EL (cell line): ENCODE data around the gene RPS19.

ENCODE experiments used
- DNase-seq: peaks from one replicate; pipeline ENCODE4 v3.0.0-alpha.2; 2016

RPS19 gene

GRCh38 chr19:41859618-41860418 lies at the start of gene RPS19:
Gene RPS19 (plus strand): TSS chr19:41860255. CDS start chr19:41860775, 520 bp downstream.
- peak; percentile 99 for DNase-seq

DNA sequence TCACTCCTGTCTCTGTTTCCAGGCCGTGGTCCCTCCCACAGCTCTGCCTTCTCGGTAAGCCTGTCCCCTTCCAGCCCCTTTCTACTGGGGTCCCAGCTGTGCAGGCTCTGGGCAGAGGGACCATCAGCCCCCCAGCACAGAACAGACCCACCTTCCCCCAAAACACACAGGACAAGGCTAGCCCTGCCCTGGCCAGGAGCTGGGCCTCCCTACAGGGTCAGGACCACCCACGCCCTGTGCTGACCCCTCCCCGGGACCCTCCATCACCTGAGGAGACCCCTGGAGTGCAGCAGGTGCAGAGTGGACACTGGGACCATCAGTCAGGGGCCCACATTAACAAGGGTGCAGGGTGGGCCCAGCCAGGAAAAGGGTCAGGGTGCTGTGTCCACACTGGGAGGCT lies 49.8 kb upstream of the RPS19 start:
- DNase-seq, result no peak

DNA sequence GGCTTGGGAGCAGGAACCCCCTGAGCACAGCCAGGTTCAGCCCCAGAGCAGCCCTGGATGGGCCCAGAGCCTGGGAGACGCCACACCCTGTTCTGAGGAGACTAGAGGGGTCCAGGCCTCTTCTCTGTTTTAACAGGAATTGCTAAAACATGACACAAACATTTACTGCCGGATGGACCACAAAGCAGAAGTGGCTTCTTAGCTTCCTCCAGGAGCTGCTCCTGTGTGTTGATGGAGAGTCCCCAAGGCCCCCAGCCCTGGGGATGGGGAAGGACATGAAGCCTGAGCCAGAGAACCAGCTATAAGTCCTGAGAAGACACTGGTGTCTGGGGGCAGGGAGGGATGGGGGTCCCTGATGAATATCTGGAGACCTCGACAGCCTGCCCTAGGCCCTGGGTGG lies 49.0 kb upstream of the RPS19 start:
- no peak for DNase-seq

GRCh38 chr19:41811981-41812380 lies 48.1 kb upstream of the RPS19 start:
- no peak for DNase-seq

DNA sequence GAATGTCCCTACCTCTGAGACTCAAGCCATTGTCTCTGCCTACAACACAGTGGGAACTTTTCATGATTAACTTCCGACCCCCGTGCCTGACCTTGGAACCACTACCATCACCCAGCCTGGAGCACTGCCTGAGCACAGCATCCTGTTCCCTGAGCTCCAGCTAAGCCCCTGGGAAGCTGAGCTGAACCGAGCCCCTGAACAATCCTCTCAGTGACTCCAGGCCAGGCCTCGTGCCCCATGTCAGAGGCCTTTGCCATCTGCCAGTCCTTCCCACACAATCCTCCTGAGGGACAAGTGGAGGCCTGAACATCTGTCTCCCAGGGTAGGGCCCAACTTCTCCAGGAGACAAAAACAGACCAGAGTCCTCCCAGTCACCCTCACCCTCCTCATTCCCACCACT lies 46.1 kb upstream of the RPS19 start:
- no peak for DNase-seq

- DNase-seq, result no peak
Measured at GRCh38 chr19:41815301-41815700, 44.8 kb upstream of the RPS19 start.

GRCh38 chr19:41816761-41817160 lies 43.3 kb upstream of the RPS19 start:
- DNase-seq, result no peak

DNA sequence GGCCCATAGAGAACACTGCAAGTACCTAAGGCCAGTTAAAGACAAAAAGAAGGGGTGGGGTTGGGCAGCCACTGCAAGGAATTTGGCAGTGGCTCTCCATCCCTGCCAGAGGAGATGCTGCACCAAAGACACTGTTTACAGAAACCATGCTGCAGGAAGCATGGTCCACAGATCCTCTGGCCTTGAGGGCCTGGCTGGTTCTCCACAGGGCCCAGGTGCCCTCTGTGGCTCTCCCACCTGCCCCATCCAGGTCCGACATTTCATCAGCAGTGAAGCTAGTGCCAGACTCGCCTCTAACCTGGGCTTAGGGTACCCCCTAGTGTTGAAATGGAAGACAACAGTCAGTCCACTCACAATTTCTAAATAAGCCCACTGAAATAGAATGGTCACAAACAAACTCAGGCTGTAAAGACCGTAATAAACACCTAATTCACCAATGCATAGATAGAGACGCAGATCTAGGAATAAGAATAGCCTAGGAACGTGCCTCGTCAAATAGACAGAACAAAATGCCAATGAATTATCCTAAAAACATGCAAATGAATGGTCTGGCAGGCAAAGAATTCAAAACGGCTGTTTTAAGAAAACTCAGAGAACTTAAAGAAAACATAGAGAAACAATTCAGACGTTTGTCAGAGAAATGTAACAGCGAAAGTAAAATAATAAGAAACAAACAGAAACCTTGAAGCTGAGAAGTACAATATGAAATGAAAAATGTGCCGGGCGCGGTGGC lies 38.9 kb upstream of the RPS19 start:
- peak; percentile 27 for DNase-seq

- DNase-seq, result no peak
Measured at GRCh38 chr19:41837981-41838708, 21.9 kb upstream of the RPS19 start.

GRCh38 chr19:41839211-41839610 lies 20.8 kb upstream of the RPS19 start:
- DNase-seq, result no peak

DNA sequence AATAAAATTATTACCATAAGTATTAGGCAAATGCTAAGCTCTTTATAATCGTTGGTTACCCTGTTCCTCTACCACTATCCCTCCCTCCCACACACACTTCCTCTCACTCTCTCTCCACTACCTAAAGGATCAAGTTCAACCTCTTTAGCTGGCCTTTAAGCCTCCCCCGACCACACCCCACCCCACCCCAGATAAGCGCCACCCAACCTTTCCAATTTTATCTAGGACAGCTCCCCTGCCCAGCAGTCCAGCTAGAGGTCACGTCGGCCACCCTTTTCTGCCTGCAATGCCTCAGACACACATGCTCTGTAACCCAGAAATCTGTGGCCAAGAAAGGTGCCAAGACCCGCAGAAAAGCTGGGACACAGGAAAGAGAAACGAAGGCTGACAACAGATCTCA lies 16.7 kb upstream of the RPS19 start:
- DNase-seq, result no peak

DNA sequence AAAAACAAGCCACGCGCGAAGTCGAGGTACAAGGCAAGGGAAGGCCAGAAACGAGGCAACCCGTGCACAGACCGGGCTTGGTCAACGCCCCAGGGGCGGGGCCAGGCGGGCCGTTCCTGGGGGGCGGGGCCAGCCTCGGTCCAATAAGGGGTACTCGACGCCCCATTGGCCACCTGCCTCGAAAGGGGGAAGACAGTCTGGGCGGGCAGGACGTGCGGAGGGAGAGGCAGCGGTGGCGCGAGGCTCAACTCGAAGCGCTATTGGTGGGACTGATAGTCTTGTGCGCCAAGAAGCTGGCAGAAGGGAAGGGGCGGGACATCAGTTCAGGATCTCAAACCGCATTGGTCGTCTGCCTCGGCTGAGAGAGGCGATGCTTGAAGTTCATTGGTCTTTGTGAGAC lies 15.5 kb upstream of the RPS19 start, which contains the start of gene LYPD4:
LYPD4 (minus strand) TSS at position 83 of the 400 bp plus-strand sequence. CDS start 5,398 bp downstream, outside the sequence.
- no peak for DNase-seq

DNA sequence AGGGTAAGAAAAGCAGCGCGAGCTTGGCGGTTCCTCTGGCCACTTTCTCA lies 15.2 kb upstream of the RPS19 start, which contains the start of gene DMRTC2:
DMRTC2 (plus strand) TSS at position 42 of the 50 bp plus-strand sequence. CDS start 2,387 bp downstream, outside the sequence.
- DNase-seq, result no peak

DNA sequence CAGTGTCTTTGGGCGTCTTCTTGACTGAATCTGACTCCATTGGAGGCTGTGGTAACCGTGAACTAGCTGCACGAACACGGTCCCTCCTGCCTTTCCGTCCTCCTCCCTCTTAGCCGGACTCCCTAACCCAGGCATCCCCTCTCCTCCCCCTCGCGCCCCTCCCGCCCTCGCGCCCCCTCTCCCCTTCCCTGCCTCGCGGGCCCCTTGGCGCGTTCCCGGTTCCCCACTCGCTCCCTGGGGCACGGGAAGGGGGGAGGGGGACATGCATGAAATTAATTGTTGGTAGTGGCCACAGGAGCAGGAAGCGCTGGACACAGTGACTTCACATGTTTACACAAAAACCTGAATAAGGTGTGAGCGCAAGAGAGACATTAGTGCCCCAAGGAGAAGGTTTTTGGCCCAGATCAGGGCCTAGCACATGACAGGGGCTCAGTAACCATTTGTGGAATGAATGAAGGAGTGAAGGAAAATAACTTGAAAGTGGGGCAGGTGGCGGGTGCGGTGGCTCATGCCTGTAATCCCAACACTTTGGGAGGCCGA lies 14.9 kb upstream of the RPS19 start:
- no peak for DNase-seq

- DNase-seq, result no peak
Measured at GRCh38 chr19:41847351-41848105, 12.5 kb upstream of the RPS19 start.

DNA sequence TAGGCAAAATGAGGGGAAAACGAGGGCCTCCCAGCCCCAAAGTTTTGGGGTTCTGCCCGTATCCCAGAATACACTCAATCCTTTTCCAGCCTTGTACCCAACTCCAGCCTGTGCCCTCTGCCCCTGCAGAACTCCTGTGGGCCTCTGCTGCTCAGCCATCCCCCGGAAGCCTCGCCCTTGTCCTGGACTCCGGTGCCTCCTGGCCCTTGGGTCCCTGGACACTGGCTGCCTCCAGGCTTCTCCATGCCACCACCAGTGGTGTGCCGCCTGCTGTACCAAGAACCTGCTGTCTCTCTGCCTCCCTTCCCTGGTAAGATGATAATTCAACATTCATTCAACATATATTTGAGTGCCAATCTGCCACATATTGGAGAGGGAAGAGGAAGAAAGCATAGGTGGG lies 11.4 kb upstream of the RPS19 start:
- DNase-seq, result no peak

- no peak for DNase-seq
Measured at GRCh38 chr19:41849067-41849466, 11.0 kb upstream of the RPS19 start.

DNA sequence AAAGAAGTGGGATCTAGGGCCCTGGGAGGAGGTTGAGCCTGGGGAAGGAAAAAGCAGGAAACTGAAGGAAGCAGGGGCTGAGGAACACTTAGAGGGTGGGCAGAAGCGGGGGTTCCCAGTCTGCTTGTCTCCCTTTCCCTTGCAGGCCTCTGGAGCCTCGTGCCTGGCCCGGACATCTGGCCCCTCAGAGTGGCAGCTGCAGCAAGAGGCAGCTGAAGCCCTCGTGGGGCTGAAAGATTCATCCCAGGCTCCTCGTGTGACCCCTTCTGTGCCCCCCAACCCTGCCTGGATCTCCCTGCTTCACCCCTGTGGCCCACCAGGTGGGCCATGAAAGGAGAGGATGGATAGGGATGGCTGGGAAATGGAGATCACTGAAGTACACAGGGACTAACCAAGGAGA lies 9.7 kb upstream of the RPS19 start:
- no peak for DNase-seq

DNA sequence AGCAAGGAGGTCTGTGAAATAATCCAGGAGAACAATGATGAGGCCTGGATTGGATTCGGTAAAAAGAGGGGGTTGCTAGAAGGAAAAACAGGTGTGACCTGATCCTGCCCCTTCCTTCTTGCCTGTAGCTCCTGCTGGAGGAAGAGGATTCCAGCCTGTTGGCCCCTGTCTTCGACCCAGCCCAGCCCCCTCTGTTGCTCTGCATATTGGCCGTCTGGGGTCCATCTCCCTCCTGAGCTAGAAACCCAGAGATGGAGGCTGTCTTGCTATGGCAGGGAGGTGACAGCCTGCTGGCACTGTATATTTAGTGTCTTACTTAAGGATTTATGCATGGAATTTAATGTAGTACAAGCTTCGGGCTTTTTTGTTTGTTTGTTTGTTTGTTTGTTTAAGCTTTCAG lies 8.6 kb upstream of the RPS19 start:
- DNase-seq, result no peak

GRCh38 chr19:41853344-41853743 lies 6.7 kb upstream of the RPS19 start:
- DNase-seq, result no peak

DNA sequence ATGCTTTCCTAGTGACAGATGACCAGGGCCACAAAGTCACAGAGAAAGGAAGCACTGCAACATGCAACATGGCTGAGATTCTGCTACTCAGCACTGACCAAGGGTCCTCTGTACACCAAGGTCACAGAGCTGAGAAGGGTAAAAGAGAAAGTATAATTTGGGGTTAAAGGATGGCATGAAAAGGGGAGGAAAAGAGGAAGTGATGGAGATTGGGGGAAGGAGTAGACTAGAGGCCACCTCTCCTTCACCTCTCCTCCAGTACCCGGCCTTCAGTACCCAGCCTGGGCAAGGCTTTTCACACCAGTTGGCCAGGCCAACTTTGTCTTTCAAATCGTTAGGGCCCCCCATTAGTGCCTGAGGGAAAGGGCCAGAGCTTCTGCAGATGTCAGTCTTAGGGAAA lies 6.3 kb upstream of the RPS19 start:
- no peak for DNase-seq

- no peak for DNase-seq
Measured at GRCh38 chr19:41859213-41859617, 840 bp upstream of the RPS19 start.
